Measurements from ENCODE around the gene FOXL2NB. TPM values are rescaled to one million over a fixed set of nuclear protein-coding genes. Genes with fewer than 3 reads are reported as not detected.

The FOXL2NB gene
- total RNA-seq, 1 experiment from 2014 or later: 2.2 TPM

DNA sequence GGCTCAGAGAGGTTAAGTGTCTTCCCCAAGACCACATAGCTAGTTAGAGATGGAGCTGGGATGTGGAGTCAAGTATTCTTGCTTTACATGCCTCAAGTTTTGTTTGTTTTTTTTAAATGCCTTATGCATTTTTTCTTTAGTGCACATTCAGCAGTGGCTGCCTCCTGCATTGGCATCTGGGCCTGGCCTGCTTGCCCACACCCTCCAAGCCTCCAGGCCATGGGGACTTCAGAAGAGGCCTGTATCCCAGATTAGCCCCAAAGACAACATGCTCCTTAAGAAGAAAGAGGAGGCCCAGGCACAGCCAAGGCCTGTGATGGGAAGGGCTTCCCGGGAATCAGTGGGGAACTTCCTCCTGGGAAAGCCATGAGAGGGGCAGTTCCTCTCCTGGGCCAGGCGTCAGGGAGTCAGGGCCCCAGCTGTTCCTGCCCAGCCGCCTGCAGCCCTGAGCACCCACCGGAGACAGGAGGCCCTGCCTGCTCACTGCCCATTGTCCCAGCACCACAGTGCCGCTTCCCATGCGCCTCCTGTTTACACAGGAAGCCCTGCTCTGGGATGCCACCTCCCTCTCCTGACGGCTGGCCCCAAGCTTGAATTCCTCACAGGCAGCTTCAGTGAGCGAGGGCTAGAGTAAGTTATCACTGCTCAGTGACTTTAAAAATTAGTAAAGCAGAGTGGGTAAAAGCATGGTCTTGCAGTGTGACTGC, 16.0 kb downstream of the FOXL2NB start:
- H3K36me3 Mint-ChIP-seq (ENCODE audit: insufficient read depth, unreplicated experiment): no peaks in the 10 kb centered on the region
- H3K4me1 ChIP-seq: no peaks in the 10 kb centered on the region
- no peak overlapping the region for H3K4me3 ChIP-seq (ENCODE audit: low read depth, low read length)
- H3K9me3 ChIP-seq: no peaks in the 10 kb centered on the region
- H3K4me3 Mint-ChIP-seq (ENCODE audit: unreplicated experiment): no peak overlapping the region
- H3K27me3 Mint-ChIP-seq (ENCODE audit: insufficient read depth, unreplicated experiment): peaks cover 20% of the 10 kb centered on the region
- POLR2A ChIA-PET: no interaction called here
- H3K4me1 Mint-ChIP-seq (ENCODE audit: low read depth, unreplicated experiment): no peaks in the 10 kb centered on the region
- intact Hi-C loops (cut with micrococcal nuclease; ENCODE audit: unreplicated experiment): no loop called here
- H3K27me3 ChIP-seq (replicated peaks; ENCODE audit: control insufficient read depth, insufficient read depth, low read length): no peaks in the 10 kb centered on the region
- H3K9me3 Mint-ChIP-seq (ENCODE audit: unreplicated experiment): peaks cover 10% of the 10 kb centered on the region
- TF ChIP-seq, protein P1, sequence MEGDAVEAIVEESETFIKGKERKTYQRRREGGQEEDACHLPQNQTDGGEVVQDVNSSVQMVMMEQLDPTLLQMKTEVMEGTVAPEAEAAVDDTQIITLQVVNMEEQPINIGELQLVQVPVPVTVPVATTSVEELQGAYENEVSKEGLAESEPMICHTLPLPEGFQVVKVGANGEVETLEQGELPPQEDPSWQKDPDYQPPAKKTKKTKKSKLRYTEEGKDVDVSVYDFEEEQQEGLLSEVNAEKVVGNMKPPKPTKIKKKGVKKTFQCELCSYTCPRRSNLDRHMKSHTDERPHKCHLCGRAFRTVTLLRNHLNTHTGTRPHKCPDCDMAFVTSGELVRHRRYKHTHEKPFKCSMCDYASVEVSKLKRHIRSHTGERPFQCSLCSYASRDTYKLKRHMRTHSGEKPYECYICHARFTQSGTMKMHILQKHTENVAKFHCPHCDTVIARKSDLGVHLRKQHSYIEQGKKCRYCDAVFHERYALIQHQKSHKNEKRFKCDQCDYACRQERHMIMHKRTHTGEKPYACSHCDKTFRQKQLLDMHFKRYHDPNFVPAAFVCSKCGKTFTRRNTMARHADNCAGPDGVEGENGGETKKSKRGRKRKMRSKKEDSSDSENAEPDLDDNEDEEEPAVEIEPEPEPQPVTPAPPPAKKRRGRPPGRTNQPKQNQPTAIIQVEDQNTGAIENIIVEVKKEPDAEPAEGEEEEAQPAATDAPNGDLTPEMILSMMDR (IDR thresholded peaks at IDR 0.05; ENCODE audit: insufficient read depth in 1 of 2, low read depth in 1 of 2, low read length in 1 of 2, severe bottlenecking in 1 of 2, unreplicated experiment in 1 of 2): no peak
- DNase-seq: no peak
- no peaks in the 10 kb centered on the region for H3K36me3 ChIP-seq (ENCODE audit: control insufficient read depth, insufficient read depth, low read length)
- no TSS peak for BruUV-seq (replicated peaks)
- H3K27ac Mint-ChIP-seq (ENCODE audit: unreplicated experiment): no peak overlapping the region
- CTCF ChIA-PET: no interaction called here

DNA sequence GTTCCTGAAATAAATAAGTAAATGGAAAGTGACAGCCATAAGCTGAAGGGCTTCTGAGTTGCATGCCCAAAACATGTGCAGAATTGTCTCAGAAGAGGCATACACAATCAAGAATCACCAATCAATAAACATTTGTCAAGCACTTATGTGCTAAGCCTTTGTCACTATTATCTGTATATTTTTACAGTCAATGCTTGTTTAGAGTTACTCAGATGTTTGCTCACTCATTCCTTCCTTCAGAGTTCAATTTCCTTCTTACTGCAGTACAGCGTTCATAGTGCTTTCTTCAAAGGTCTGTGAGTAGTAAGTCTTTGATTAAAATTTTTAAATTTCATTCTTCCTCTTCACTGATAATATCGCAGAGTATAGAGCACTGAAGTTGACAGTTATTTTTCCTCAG, 17.2 kb downstream of the FOXL2NB start:
- Histone ChIP-seq H3K9me3 (no peaks in the 10 kb centered on the region), H3K4me3 (ENCODE audit: low read depth, low read length) (no peak overlapping the region), H3K4me1 (no peaks in the 10 kb centered on the region), H3K36me3 (ENCODE audit: control insufficient read depth, insufficient read depth, low read length) (no peaks in the 10 kb centered on the region), H3K27me3 (replicated peaks; ENCODE audit: control insufficient read depth, insufficient read depth, low read length) (no peaks in the 10 kb centered on the region)
- intact Hi-C loops (cut with micrococcal nuclease; ENCODE audit: unreplicated experiment): no loop called here
- no peak for DNase-seq
- Mint-ChIP-seq H3K4me1 (ENCODE audit: low read depth, unreplicated experiment) (no peaks in the 10 kb centered on the region), H3K27ac (ENCODE audit: unreplicated experiment) (no peak overlapping the region), H3K36me3 (ENCODE audit: insufficient read depth, unreplicated experiment) (no peaks in the 10 kb centered on the region), H3K9me3 (ENCODE audit: unreplicated experiment) (peaks cover 10% of the 10 kb centered on the region), H3K4me3 (ENCODE audit: unreplicated experiment) (no peak overlapping the region), H3K27me3 (ENCODE audit: insufficient read depth, unreplicated experiment) (peaks cover 16% of the 10 kb centered on the region)
- TF ChIP-seq, protein P1 (IDR thresholded peaks at IDR 0.05; ENCODE audit: insufficient read depth in 1 of 2, low read depth in 1 of 2, low read length in 1 of 2, severe bottlenecking in 1 of 2, unreplicated experiment in 1 of 2): no peak
- POLR2A ChIA-PET: no interaction called here
- BruUV-seq (replicated peaks): no TSS peak
- CTCF ChIA-PET: no interaction called here

DNA sequence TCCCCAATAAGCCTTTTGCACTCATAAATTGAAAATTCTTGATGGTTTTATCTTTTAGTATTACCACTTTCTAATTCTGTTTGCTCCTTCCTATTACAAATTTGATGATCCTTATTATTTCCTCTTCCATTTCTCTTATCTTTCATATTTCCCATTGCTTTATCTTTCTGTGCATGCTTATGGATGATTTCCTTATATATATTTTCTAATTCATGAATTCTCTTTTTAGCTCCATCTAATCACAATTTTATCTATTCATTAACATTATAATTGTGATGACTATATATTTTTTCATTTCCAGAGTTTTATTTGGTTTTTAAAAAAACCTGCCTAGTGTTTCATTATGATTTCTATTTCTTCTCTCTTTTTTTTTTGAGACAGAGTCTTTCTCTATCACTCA, 17.9 kb downstream of the FOXL2NB start:
- H3K27ac Mint-ChIP-seq (ENCODE audit: unreplicated experiment): no peak overlapping the region
- no peaks in the 10 kb centered on the region for H3K4me1 ChIP-seq
- no peaks in the 10 kb centered on the region for H3K36me3 ChIP-seq (ENCODE audit: control insufficient read depth, insufficient read depth, low read length)
- H3K27me3 Mint-ChIP-seq (ENCODE audit: insufficient read depth, unreplicated experiment): peaks cover 15% of the 10 kb centered on the region
- POLR2A ChIA-PET: no interaction called here
- no peak for DNase-seq
- no peaks in the 10 kb centered on the region for H3K9me3 ChIP-seq
- BruUV-seq (replicated peaks): no TSS peak
- H3K4me3 ChIP-seq (ENCODE audit: low read depth, low read length): no peak overlapping the region
- CTCF ChIA-PET: no interaction called here
- H3K9me3 Mint-ChIP-seq (ENCODE audit: unreplicated experiment): peaks cover 10% of the 10 kb centered on the region
- TF ChIP-seq, protein P1 (IDR thresholded peaks at IDR 0.05; ENCODE audit: insufficient read depth in 1 of 2, low read depth in 1 of 2, low read length in 1 of 2, severe bottlenecking in 1 of 2, unreplicated experiment in 1 of 2): no peak
- H3K36me3 Mint-ChIP-seq (ENCODE audit: insufficient read depth, unreplicated experiment): no peaks in the 10 kb centered on the region
- no peaks in the 10 kb centered on the region for H3K4me1 Mint-ChIP-seq (ENCODE audit: low read depth, unreplicated experiment)
- H3K4me3 Mint-ChIP-seq (ENCODE audit: unreplicated experiment): no peak overlapping the region
- no peaks in the 10 kb centered on the region for H3K27me3 ChIP-seq (replicated peaks; ENCODE audit: control insufficient read depth, insufficient read depth, low read length)
- intact Hi-C loops (cut with micrococcal nuclease; ENCODE audit: unreplicated experiment): no loop called here
